Mesendoderm (in vitro differentiated cells): ENCODE measurements around the gene FSCB.
"Not testable (repeated sequence)": the region's sequence is repeated elsewhere in the genome, so short reads cannot be mapped to it uniquely, and the experiment has no call there.

Source experiments
- DNase-seq: peaks from one replicate; pipeline ENCODE4 v3.0.0; 2013
- H2AK5ac ChIP-seq: 2 replicates; pipeline ENCODE4 v1.6.1; 2013; ENCODE audit warnings: low read length, inconsistent platforms
- H2BK120ac ChIP-seq: 2 replicates; pipeline ENCODE4 v1.6.1; 2013; ENCODE audit warnings: low read depth, mild to moderate bottlenecking, low read length, moderate library complexity, mixed read lengths
- H2BK15ac ChIP-seq: replicated peaks from 2 replicates; pipeline ENCODE4 v1.6.1; 2013; ENCODE audit warnings: low read depth, mild to moderate bottlenecking, moderate library complexity
- H2BK5ac ChIP-seq: 2 replicates; pipeline ENCODE4 v1.6.1; 2013; ENCODE audit warnings: low read length, inconsistent platforms
- H3K18ac ChIP-seq: 2 replicates; pipeline ENCODE4 v1.6.1; 2013; ENCODE audit warnings: mild to moderate bottlenecking, low read length, mixed read lengths
- H3K23ac ChIP-seq: one replicate; pipeline ENCODE4 v1.6.1; 2013; ENCODE audit warnings: low read length
- H3K27ac ChIP-seq: 2 replicates; pipeline ENCODE4 v1.5.1; 2013; ENCODE audit warnings: low read depth, mild to moderate bottlenecking, inconsistent platforms, low read length, moderate library complexity
- H3K27me3 ChIP-seq: 2 replicates; pipeline ENCODE4 v1.6.1; 2013; ENCODE audit warnings: low read length, control low read depth, mild to moderate bottlenecking, inconsistent platforms; ENCODE audit not compliant: insufficient read depth, poor library complexity
- H3K36me3 ChIP-seq: 2 replicates; pipeline ENCODE4 v1.6.1; 2013; ENCODE audit warnings: low read length, inconsistent platforms; ENCODE audit not compliant: control insufficient read depth, insufficient read depth
- H3K4ac ChIP-seq: one replicate; pipeline ENCODE4 v1.6.1; 2013; ENCODE audit warnings: low read depth, mild to moderate bottlenecking, low read length, moderate library complexity
- H3K4me1 ChIP-seq: 2 replicates; pipeline ENCODE4 v1.6.1; 2013; ENCODE audit warnings: low read depth, low read length, inconsistent platforms; ENCODE audit not compliant: control insufficient read depth
- H3K4me2 ChIP-seq: 2 replicates; pipeline ENCODE4 v1.6.1; 2013; ENCODE audit warnings: low read length
- H3K4me3 ChIP-seq: 2 replicates; pipeline ENCODE4 v1.5.1; 2013; ENCODE audit warnings: mild to moderate bottlenecking, low read length
- H3K56ac ChIP-seq: one replicate; pipeline ENCODE4 v1.6.1; 2013; ENCODE audit warnings: low read length
- H3K79me1 ChIP-seq: 2 replicates; pipeline ENCODE4 v1.6.1; 2013; ENCODE audit warnings: low read length, inconsistent platforms
- H3K79me2 ChIP-seq: 2 replicates; pipeline ENCODE4 v1.6.1; 2013; ENCODE audit warnings: mild to moderate bottlenecking, low read length; ENCODE audit not compliant: control insufficient read depth, insufficient read depth
- H3K9ac ChIP-seq: 2 replicates; pipeline ENCODE4 v1.6.1; 2013; ENCODE audit warnings: low read length, inconsistent platforms
- H4K5ac ChIP-seq: one replicate; pipeline ENCODE4 v1.6.1; 2013; ENCODE audit warnings: low read length
- H4K8ac ChIP-seq: one replicate; pipeline ENCODE4 v1.6.1; 2013; ENCODE audit warnings: low read depth, mild to moderate bottlenecking, control low read depth, low read length, moderate library complexity
- WGBS: extraction: QIAGEN DNeasy Blood & Tissue Kit; methylation state at CpG from one replicate; pipeline ENCODE4 v1.1.7; 2013; ENCODE audit warnings: low lambda C conversion rate, missing lambda C conversion rate; ENCODE audit not compliant: insufficient coverage; ENCODE audit errors: extremely low coverage; 5-methylcytosine and 5-hydroxymethylcytosine counted together

FSCB gene

GRCh38 chr14:44525237-44525636, 18.2 kb upstream of the FSCB start:
- Histone ChIP-seq H3K4me3 (no peak overlapping the region), H3K23ac (no peak overlapping the region), H3K79me1 (no peaks in the 10 kb centered on the region), H3K56ac (no peak overlapping the region), H2BK120ac (no peak overlapping the region), H2AK5ac (no peak overlapping the region), H3K9ac (no peak overlapping the region), H4K5ac (no peak overlapping the region), H3K4ac (no peak overlapping the region), H3K18ac (no peak overlapping the region), H3K27ac (no peak overlapping the region), H2BK15ac (no peak overlapping the region), H2BK5ac (no peak overlapping the region), H3K36me3 (no peaks in the 10 kb centered on the region), H3K4me1 (no peaks in the 10 kb centered on the region), H3K4me2 (no peak overlapping the region), H4K8ac (no peak overlapping the region), H3K27me3 (no peaks in the 10 kb centered on the region), H3K79me2 (no peaks in the 10 kb centered on the region)
- no CpG with 5 or more reads among the region's 3 CpGs for WGBS
- no peak for DNase-seq

GRCh38 chr14:44515668-44516067, 8.6 kb upstream of the FSCB start:
- not testable (repeated sequence) for H3K4me3 ChIP-seq, H4K8ac ChIP-seq, H3K56ac ChIP-seq, H2AK5ac ChIP-seq, H3K4me1 ChIP-seq, H3K36me3 ChIP-seq, DNase-seq, H3K4ac ChIP-seq, H4K5ac ChIP-seq, H3K23ac ChIP-seq, H3K9ac ChIP-seq, H3K18ac ChIP-seq, H3K27me3 ChIP-seq, H2BK120ac ChIP-seq, H2BK5ac ChIP-seq, H3K4me2 ChIP-seq, H3K79me2 ChIP-seq, H2BK15ac ChIP-seq, H3K79me1 ChIP-seq, H3K27ac ChIP-seq
- WGBS = no CpG with 5 or more reads among the region's 8 CpGs

GRCh38 chr14:44508834-44509233, 1.8 kb upstream of the FSCB start:
- no CpG with 5 or more reads among the region's 2 CpGs for WGBS
- Histone ChIP-seq H2BK15ac (no peak overlapping the region), H3K4ac (no peak overlapping the region), H2BK120ac (no peak overlapping the region), H2BK5ac (no peak overlapping the region), H3K79me1 (no peaks in the 10 kb centered on the region), H3K18ac (no peak overlapping the region), H3K27ac (no peak overlapping the region), H3K56ac (no peak overlapping the region), H3K79me2 (no peaks in the 10 kb centered on the region), H3K4me2 (no peak overlapping the region), H3K23ac (no peak overlapping the region), H2AK5ac (no peak overlapping the region), H3K27me3 (no peaks in the 10 kb centered on the region), H3K36me3 (no peaks in the 10 kb centered on the region), H4K8ac (no peak overlapping the region), H3K4me3 (no peak overlapping the region), H3K9ac (no peak overlapping the region), H3K4me1 (no peaks in the 10 kb centered on the region), H4K5ac (no peak overlapping the region)
- no peak for DNase-seq

GRCh38 chr14:44505588-44505987, 1.5 kb downstream of the FSCB start:
- no CpG with 5 or more reads among the region's 3 CpGs for WGBS
- H2BK15ac ChIP-seq = no peak overlapping the region
- no peak overlapping the region for H2BK5ac ChIP-seq
- no peaks in the 10 kb centered on the region for H3K4me1 ChIP-seq
- no peak overlapping the region for H2AK5ac ChIP-seq
- peak; percentile 38 for DNase-seq
- no peak overlapping the region for H3K23ac ChIP-seq
- no peaks in the 10 kb centered on the region for H3K36me3 ChIP-seq
- no peaks in the 10 kb centered on the region for H3K79me1 ChIP-seq
- no peak overlapping the region for H3K18ac ChIP-seq
- no peak overlapping the region for H3K4me3 ChIP-seq
- H3K27ac ChIP-seq = no peak overlapping the region
- H3K9ac ChIP-seq = no peak overlapping the region
- no peak overlapping the region for H3K4me2 ChIP-seq
- no peak overlapping the region for H4K5ac ChIP-seq
- H4K8ac ChIP-seq = no peak overlapping the region
- H3K27me3 ChIP-seq = no peaks in the 10 kb centered on the region
- H3K79me2 ChIP-seq = no peaks in the 10 kb centered on the region
- no peak overlapping the region for H2BK120ac ChIP-seq
- no peak overlapping the region for H3K4ac ChIP-seq
- no peak overlapping the region for H3K56ac ChIP-seq

- H3K36me3 ChIP-seq = no peaks in the 10 kb centered on the region
- H2BK120ac ChIP-seq = no peak overlapping the region
- H4K5ac ChIP-seq = no peak overlapping the region
- DNase-seq = no peak
- no peak overlapping the region for H2BK15ac ChIP-seq
- WGBS = no CpG with 5 or more reads among the region's 1 CpG
- no peak overlapping the region for H3K4me2 ChIP-seq
- H3K4ac ChIP-seq = no peak overlapping the region
- no peaks in the 10 kb centered on the region for H3K79me1 ChIP-seq
- no peak overlapping the region for H3K9ac ChIP-seq
- no peaks in the 10 kb centered on the region for H3K27me3 ChIP-seq
- H4K8ac ChIP-seq = no peak overlapping the region
- no peak overlapping the region for H2BK5ac ChIP-seq
- H3K18ac ChIP-seq = no peak overlapping the region
- H3K23ac ChIP-seq = no peak overlapping the region
- no peaks in the 10 kb centered on the region for H3K4me1 ChIP-seq
- no peaks in the 10 kb centered on the region for H3K79me2 ChIP-seq
- H2AK5ac ChIP-seq = no peak overlapping the region
- no peak overlapping the region for H3K27ac ChIP-seq
- no peak overlapping the region for H3K56ac ChIP-seq
- H3K4me3 ChIP-seq = no peak overlapping the region
Measured at GRCh38 chr14:44497148-44497547, 9.9 kb downstream of the FSCB start.

GRCh38 chr14:44494137-44494536, 12.9 kb downstream of the FSCB start:
- Histone ChIP-seq H3K4me3 (no peak overlapping the region), H3K23ac (no peak overlapping the region)

More at GRCh38 chr14:44494137-44494536, 12.9 kb downstream of the FSCB start:
- no peak for DNase-seq
- no peak overlapping the region for H3K27ac ChIP-seq
- H2BK120ac ChIP-seq = no peak overlapping the region
- H3K79me2 ChIP-seq = no peaks in the 10 kb centered on the region
- H2BK5ac ChIP-seq = no peak overlapping the region
- no peak overlapping the region for H3K56ac ChIP-seq
- no peaks in the 10 kb centered on the region for H3K79me1 ChIP-seq
- H4K5ac ChIP-seq = no peak overlapping the region
- H3K18ac ChIP-seq = no peak overlapping the region
- no peak overlapping the region for H2BK15ac ChIP-seq
- H3K4me1 ChIP-seq = no peaks in the 10 kb centered on the region
- no peak overlapping the region for H2AK5ac ChIP-seq
- no peaks in the 10 kb centered on the region for H3K36me3 ChIP-seq
- H4K8ac ChIP-seq = no peak overlapping the region
- H3K9ac ChIP-seq = no peak overlapping the region
- no peak overlapping the region for H3K4me2 ChIP-seq
- no peaks in the 10 kb centered on the region for H3K27me3 ChIP-seq
- H3K4ac ChIP-seq = no peak overlapping the region
